ENCODE data around the gene BCDIN3D. TPM values are rescaled to one million over a fixed set of nuclear protein-coding genes. Genes with fewer than 3 reads are reported as not detected.
"Not testable (repeated sequence)": the region's sequence is repeated elsewhere in the genome, so short reads cannot be mapped to it uniquely, and the experiment has no call there.

Gene BCDIN3D
- total RNA-seq, 1 experiment from 2014 or later = 4.9 TPM

- DNase-seq (ENCODE audit: low spot score) = not testable (repeated sequence)
Observed at GRCh38 chr12:49860921-49861320, 18.0 kb upstream of the BCDIN3D start.

DNA sequence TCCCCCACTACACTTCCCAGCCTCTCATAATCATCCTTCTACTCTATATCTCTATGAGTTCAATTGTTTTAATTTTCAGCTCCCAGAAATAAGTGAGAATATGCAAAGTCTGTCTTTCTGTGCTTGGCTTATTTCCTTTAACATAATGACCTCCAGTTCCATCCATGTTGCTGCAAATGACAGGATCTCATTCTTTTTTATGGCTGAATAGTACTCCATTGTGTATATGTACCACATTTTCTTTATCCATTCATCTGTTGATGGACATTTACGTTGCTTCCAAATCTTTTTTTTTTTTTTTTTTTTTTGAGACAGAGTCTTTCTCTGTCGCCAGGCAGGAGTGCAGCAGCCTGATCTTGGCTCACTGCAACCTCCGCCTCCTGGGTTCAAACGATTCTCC, 13.0 kb upstream of the BCDIN3D start:
- not testable (repeated sequence) for DNase-seq (ENCODE audit: low spot score)

DNA sequence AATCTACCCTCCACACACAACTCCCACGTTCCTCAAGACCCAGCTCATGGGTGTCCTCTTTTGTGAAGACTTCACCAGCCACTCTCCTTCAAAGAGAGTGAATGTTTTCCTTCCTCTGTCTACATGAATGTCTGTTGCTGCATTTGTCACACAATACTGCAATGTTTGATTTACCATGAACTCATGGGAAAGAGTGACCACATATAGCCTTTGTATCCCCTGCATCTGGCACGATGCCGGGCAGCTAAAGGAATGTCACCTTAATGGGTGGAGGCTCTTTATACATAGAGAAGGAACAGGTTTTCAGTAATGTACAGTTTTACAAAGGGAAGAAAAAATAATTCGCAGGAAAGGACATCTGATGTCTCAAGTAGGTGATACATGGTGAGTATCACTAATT, 12.1 kb upstream of the BCDIN3D start:
- DNase-seq (ENCODE audit: low spot score) = no peak

- DNase-seq (ENCODE audit: low spot score) = no peak
Observed at GRCh38 chr12:49853671-49854070, 10.8 kb upstream of the BCDIN3D start.

GRCh38 chr12:49847161-49847560, 4.3 kb upstream of the BCDIN3D start:
- no peak for DNase-seq (ENCODE audit: low spot score)

DNA sequence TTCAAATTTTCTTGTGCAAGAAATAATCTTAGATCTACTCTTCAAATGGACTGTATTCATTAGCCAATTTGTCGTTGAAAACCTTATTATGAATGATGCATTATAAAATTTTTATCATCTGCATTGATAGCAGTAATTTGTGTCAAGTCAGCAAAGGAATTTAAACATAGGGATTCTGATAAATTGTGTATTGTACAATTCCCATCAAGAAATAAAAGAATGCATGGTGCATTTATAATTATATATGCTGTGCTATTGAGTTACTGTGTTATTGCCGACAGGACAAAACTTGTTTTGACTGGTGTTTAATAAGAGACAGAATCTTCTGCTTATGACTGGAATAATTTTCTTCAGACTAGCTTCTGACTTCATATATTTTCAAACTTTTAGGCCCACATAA, 3.1 kb upstream of the BCDIN3D start:
- DNase-seq (ENCODE audit: low spot score) = no peak

DNA sequence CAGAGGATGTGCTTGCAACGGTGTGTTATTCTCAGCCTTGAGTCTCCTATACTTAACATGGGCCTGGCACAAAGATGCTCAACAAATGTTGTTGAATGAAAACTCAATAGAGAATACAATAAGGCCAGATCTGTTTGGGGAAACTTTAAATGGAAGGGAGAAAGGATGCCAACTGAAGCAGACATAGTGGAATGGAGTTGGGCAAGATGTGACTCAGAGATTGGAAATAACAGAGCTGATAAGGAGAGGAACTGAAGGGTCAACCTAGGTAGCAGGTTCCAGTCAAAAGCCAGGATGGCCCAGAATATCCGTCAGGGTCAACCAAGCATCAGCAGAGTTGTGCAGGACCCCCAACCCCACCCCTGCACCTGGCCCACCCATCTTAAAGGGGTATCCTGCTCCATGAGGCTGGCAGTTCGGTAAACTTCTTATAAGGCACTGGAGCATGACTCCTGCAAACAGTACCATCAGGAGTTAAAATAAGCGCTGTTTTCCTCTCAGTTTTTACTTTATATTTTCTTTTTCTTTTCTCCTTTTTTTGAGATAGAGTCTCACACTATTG, 1.1 kb upstream of the BCDIN3D start:
- no peak for DNase-seq (ENCODE audit: low spot score)

DNA sequence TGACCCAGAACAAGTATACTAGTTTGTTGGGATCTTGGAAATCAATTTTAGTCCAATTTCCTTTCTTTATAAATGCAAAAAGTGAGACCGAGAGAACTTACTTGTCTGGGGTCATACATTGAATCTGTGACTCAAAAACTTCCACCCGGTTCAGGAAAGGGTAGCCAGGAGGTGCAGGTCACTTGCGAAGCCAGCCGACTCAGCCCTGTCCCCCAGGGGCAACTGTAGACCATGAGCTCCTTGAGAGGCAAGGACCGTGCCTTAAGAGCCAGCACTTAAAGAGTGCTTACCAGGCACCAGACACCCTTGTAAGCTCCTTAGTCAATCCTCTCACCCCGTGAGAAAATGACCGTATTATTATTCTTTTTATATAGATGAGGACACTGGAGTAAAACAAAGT, 505 bp upstream of the BCDIN3D start:
- DNase-seq (ENCODE audit: low spot score) = no peak

DNA sequence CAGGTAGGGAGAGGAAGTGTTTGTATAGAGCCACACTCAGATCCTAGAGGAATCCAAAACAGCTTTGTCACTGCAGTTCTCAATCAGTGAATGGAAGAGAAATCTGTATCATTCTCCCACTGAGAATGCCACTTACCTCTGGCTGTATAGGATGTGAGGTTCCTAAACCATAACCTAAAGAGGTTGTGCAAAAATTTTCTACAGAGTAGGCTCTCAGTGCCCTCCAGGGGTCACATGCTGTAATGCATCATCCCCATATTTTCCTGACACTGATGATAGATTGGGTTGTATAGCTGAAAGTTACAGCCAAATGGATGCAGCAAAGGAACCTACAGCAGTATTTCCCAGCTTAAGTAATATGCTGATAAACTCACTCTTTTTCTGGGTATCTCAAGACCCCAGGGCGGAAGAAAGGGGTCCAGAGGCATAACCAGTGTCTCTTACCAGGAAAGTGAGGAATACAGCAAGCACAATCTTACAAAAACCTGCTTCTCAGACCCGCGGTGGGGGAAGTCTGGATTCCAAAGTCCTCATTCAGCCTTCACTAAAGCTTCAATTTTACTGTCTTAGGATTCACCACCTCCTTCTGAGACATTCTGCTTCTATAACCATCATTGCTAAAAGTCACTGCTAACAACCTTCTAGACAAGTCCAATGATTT, 3.8 kb downstream of the BCDIN3D start:
- no peak for DNase-seq (ENCODE audit: low spot score)

DNA sequence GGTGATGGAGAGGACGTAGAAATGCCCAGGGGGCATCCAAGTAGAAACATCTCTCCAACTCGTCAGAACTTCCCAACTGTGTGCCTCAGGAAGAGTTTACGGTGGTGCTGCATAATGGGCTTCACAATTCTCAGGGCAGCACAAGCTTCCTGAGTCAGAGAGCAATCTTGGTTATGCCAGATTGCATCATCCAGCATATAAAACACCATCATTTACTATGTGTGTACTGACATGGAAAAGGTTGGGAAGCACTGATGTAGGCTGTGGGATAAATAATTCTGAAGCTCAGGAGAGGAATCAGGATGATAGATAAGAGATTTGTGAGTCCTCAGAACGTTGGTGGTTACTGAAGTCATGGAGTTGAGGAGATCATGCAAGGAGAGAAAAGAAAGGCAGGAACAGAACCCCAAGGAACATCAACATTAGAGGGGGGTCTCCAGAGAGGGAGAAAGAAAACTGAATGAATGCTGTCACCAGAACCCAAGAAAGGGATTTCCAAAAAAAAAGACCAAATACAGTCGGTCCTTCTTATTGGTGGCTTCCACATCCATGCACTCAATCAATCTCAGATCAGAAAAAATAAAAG, 10.0 kb downstream of the BCDIN3D start:
- peak; percentile 62 for DNase-seq (ENCODE audit: low spot score)

GRCh38 chr12:49831717-49832116, 11.2 kb downstream of the BCDIN3D start:
- DNase-seq (ENCODE audit: low spot score) = no peak

GRCh38 chr12:49828133-49829091, 14.5 kb downstream of the BCDIN3D start, which contains the start of gene NCKAP5L:
Gene NCKAP5L, minus strand, starts transcription at chr12:49828413. Its CDS starts 24,369 bp downstream, at chr12:49804044.
- peak; percentile 94 for DNase-seq (ENCODE audit: low spot score)

- peak; percentile 38 for DNase-seq (ENCODE audit: low spot score)
Observed at GRCh38 chr12:49827401-49828099, 15.4 kb downstream of the BCDIN3D start.

GRCh38 chr12:49827051-49827400, 15.9 kb downstream of the BCDIN3D start:
- DNase-seq (ENCODE audit: low spot score) = no peak

- no peak for DNase-seq (ENCODE audit: low spot score)
Observed at GRCh38 chr12:49825971-49826421, 16.9 kb downstream of the BCDIN3D start.

GRCh38 chr12:49825360-49825970, 17.4 kb downstream of the BCDIN3D start:
- DNase-seq (ENCODE audit: low spot score) = no peak

GRCh38 chr12:49824895-49825294, 18.0 kb downstream of the BCDIN3D start:
- no peak for DNase-seq (ENCODE audit: low spot score)

GRCh38 chr12:49824416-49824815, 18.5 kb downstream of the BCDIN3D start:
- no peak for DNase-seq (ENCODE audit: low spot score)

- DNase-seq (ENCODE audit: low spot score) = no peak
Observed at GRCh38 chr12:49823951-49824350, 19.0 kb downstream of the BCDIN3D start.

- no peak for DNase-seq (ENCODE audit: low spot score)
Observed at GRCh38 chr12:49823350-49823749, 19.6 kb downstream of the BCDIN3D start.

All from H4 (cell line).